A549 (cell line): ENCODE results near the gene CETP. TPM values are rescaled to one million over a fixed set of nuclear protein-coding genes. Genes with fewer than 3 reads are reported as not detected.

Experiments
- ATAC-seq, 2 experiments: fragments of 200-7000 bp in 1 of 2; fragments of >200 bp in 1 of 2; cut with Nextera tagmentation in 1 of 2; cut with Tn5 transposase in 1 of 2; 3 replicates each; pipeline versions ENCODE4 v1.8.0 to v1.9.1; 2018 to 2020; ENCODE audit warnings: mild to moderate bottlenecking in 1 of 2, moderate library complexity in 1 of 2
- CTCF ChIA-PET: fragments of 300-600 bp; sonication (Branson Sonifier 250); formaldehyde crosslinking; extraction: SDS; loops from one replicate; lab custom pipeline; 2021; ENCODE audit warnings: antibody characterized with exemption, inconsistent platforms; lab: Yijun Ruan, JAX
- POLR2A ChIA-PET: fragments of 350-600 bp; formaldehyde crosslinking; extraction: SDS; loops from one replicate; lab custom pipeline; 2021; ENCODE audit warnings: antibody characterized with exemption, inconsistent platforms; lab: Yijun Ruan, JAX
- DNase-seq, 2 experiments: peaks; one replicate each; pipeline versions ENCODE4 v3.0.0 to v3.0.0-alpha.2; 2011 to 2016; ENCODE audit warnings: low read depth in 1 of 2, low spot score in 1 of 2
- FAIRE-seq: peaks from 2 replicates; lab custom pipeline; 2011; peaks lifted over from hg19 to GRCh38; lab: Jason Lieb, UNC
- H3K27ac ChIP-seq, 2 experiments: fragments of >200 bp; sonication (Bioruptor Twin); formaldehyde crosslinking; 3 replicates each; pipeline ENCODE4 v1.5.1; 2016 to 2017
- H3K4me1 ChIP-seq: fragments of >200 bp; sonication (Bioruptor Twin); formaldehyde crosslinking; 3 replicates; pipeline ENCODE4 v1.6.1; 2016
- H3K4me2 ChIP-seq: fragments of >200 bp; sonication (Bioruptor Twin); formaldehyde crosslinking; 3 replicates; pipeline ENCODE4 v1.6.1; 2016
- H3K4me3 ChIP-seq: fragments of >200 bp; sonication (Bioruptor Twin); formaldehyde crosslinking; 3 replicates; pipeline ENCODE4 v1.5.1; 2016
- H3K9me3 ChIP-seq: fragments of >200 bp; sonication (Bioruptor Twin); formaldehyde crosslinking; 3 replicates; pipeline ENCODE4 v1.6.1; 2016
- ATOH8 ChIP-seq: fragments of 250-450 bp; sonication (Bioruptor Pico); IDR thresholded peaks from 2 replicates; pipeline ENCODE4 v1.5.0; 2020; ENCODE audit warnings: low read depth, mild to moderate bottlenecking, moderate library complexity
- CHD2 ChIP-seq: fragments of 150-350 bp; IDR thresholded peaks from 2 replicates; pipeline ENCODE4 v1.6.1; 2014; ENCODE audit warnings: low read length; ENCODE audit not compliant: partially characterized antibody
- CHD4 ChIP-seq: fragments of 200-600 bp; sonication (generic); IDR thresholded peaks from 2 replicates; pipeline ENCODE4 v1.6.1; 2016; ENCODE audit warnings: antibody characterized with exemption, mild to moderate bottlenecking, borderline replicate concordance
- HMGXB4 ChIP-seq: fragments of 250-450 bp; sonication (Bioruptor Pico); IDR thresholded peaks from 2 replicates; pipeline ENCODE4 v1.5.0; 2021; ENCODE audit warnings: mild to moderate bottlenecking, moderate library complexity, borderline replicate concordance
- HOXA7 ChIP-seq: fragments of 250-450 bp; sonication (Bioruptor Pico); IDR thresholded peaks from 2 replicates; pipeline ENCODE4 v1.5.0; 2020; ENCODE audit warnings: mild to moderate bottlenecking, moderate library complexity
- HOXB13 ChIP-seq: fragments of 250-450 bp; sonication (Bioruptor Pico); IDR thresholded peaks from 2 replicates; pipeline ENCODE4 v1.5.0; 2020; ENCODE audit warnings: low read depth, mild to moderate bottlenecking, moderate library complexity
- HOXB5 ChIP-seq: fragments of 250-450 bp; sonication (Bioruptor Pico); IDR thresholded peaks from 2 replicates; pipeline ENCODE4 v1.5.0; 2020; ENCODE audit warnings: mild to moderate bottlenecking, moderate library complexity
- JUNB ChIP-seq: fragments of >200 bp; sonication (Bioruptor Twin); formaldehyde crosslinking; IDR thresholded peaks from 2 replicates; pipeline ENCODE4 v1.6.1; 2016
- NR3C1 ChIP-seq: fragments of >200 bp; sonication (Bioruptor Twin); formaldehyde crosslinking; IDR thresholded peaks from 3 replicates; pipeline ENCODE4 v1.6.1; 2017
- POLR2A ChIP-seq: IDR thresholded peaks from 2 replicates; pipeline ENCODE4 v1.6.1; 2012; ENCODE audit warnings: mild to moderate bottlenecking, low read length
- POLR2AphosphoS2 ChIP-seq: conservative IDR thresholded peaks from 2 replicates; pipeline ENCODE4 v1.6.1; 2012; ENCODE audit warnings: low read length, improper control_type of control experiment, inconsistent platforms
- REST ChIP-seq: fragments of 200-600 bp; sonication (generic); IDR thresholded peaks from 2 replicates; pipeline ENCODE4 v1.6.1; 2016; ENCODE audit warnings: antibody characterized with exemption, mild to moderate bottlenecking, moderate library complexity
- RFX5 ChIP-seq: fragments of 450-650 bp; IDR thresholded peaks from 2 replicates; pipeline ENCODE4 v1.7.1; 2014; ENCODE audit warnings: antibody characterized with exemption, mild to moderate bottlenecking, moderate library complexity
- SMC3 ChIP-seq: fragments of >200 bp; sonication (Bioruptor Twin); formaldehyde crosslinking; IDR thresholded peaks from 3 replicates; pipeline ENCODE4 v1.6.1; 2018; ENCODE audit warnings: inconsistent platforms
- SREBF2 ChIP-seq: fragments of 450-650 bp; IDR thresholded peaks from 2 replicates; pipeline ENCODE4 v1.6.1; 2014; ENCODE audit warnings: mild to moderate bottlenecking, moderate library complexity
- TFCP2L1 ChIP-seq: fragments of 250-450 bp; sonication (Bioruptor Pico); IDR thresholded peaks from 2 replicates; pipeline ENCODE4 v1.5.0; 2021; ENCODE audit warnings: mild to moderate bottlenecking
- ZSCAN20 ChIP-seq: fragments of 250-450 bp; sonication (Bioruptor Pico); IDR thresholded peaks from 2 replicates; pipeline ENCODE4 v1.8.0; 2022; ENCODE audit warnings: mild to moderate bottlenecking, moderate library complexity
- WGBS: methylation state at CpG from one replicate; pipeline ENCODE4 v1.1.6; 2017; ENCODE audit errors: missing lambda C conversion rate; 5-methylcytosine and 5-hydroxymethylcytosine counted together
- polyA minus RNA-seq: library from RNA; depleted of rRNA, polyadenylated mRNA; stranded (reverse); fragments of >200 nt; gene quantifications from 2 replicates; pipeline ENCODE4 v1.2.3, GENCODE V29; 2011; rRNA and poly(A)+ RNA removed
- polyA plus RNA-seq, 4 experiments: library from polyadenylated mRNA; depleted of rRNA in 3 of 4; stranded (reverse); fragments of >200 nt; fragmentation: RNase III in 1 of 4; extraction: RNeasy Plus Mini Kit Qiagen cat#74134 plus additional on column Dnase treatment in 1 of 4; gene quantifications; 2 replicates in 3 of 4; 3 replicates in 1 of 4; pipeline ENCODE4 v1.2.3, GENCODE V29; 2011 to 2017
- TF ChIP-seq, protein P1 (sequence below): fragments of 450-650 bp; IDR thresholded peaks from 2 replicates; pipeline ENCODE4 v1.6.1; 2014; ENCODE audit warnings: antibody characterized with exemption
- TF ChIP-seq, protein P2 (sequence below): fragments of >200 bp; sonication (Bioruptor Twin); formaldehyde crosslinking; IDR thresholded peaks from 2 replicates; pipeline ENCODE4 v1.6.1; 2016

Gene CETP, protein sequence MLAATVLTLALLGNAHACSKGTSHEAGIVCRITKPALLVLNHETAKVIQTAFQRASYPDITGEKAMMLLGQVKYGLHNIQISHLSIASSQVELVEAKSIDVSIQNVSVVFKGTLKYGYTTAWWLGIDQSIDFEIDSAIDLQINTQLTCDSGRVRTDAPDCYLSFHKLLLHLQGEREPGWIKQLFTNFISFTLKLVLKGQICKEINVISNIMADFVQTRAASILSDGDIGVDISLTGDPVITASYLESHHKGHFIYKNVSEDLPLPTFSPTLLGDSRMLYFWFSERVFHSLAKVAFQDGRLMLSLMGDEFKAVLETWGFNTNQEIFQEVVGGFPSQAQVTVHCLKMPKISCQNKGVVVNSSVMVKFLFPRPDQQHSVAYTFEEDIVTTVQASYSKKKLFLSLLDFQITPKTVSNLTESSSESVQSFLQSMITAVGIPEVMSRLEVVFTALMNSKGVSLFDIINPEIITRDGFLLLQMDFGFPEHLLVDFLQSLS
- polyA plus RNA-seq (2011; rRNA removed), result not detected in 2 replicates
- not detected in 2 replicates for polyA plus RNA-seq (2012; cell fraction: cytosol; rRNA removed)
- polyA plus RNA-seq (2012; cell fraction: nucleus; rRNA removed), result not detected in 2 replicates
- not detected in 3 replicates for polyA plus RNA-seq (2017; fragmentation: RNase III; extraction: RNeasy Plus Mini Kit Qiagen cat#74134 plus additional on column Dnase treatment)
- polyA minus RNA-seq, result not detected in 2 replicates

DNA sequence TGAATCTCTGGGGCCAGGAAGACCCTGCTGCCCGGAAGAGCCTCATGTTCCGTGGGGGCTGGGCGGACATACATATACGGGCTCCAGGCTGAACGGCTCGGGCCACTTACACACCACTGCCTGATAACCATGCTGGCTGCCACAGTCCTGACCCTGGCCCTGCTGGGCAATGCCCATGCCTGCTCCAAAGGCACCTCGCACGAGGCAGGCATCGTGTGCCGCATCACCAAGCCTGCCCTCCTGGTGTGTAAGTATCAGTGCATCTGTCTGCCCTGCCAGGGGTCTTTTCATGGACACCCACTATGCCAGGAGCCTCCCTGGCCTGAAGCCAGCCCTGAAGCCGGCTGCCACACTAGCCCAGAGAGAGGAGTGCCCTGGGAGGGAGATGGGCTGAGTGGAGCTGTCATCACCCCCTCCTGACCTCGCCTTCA lies at the start of gene CETP:
Gene CETP (plus strand): TSS at position 100 of the 431 bp plus-strand sequence. CDS start 30 bp downstream, at position 130.
- ChIA-PET POLR2A (no interaction called here), CTCF (interaction anchor here (1.0 to 1.7 kb wide), 7 partner anchors 10 to 122 kb away, joined by 3 to 4 read pairs (median 4); no protein-coding TSS in a partner anchor)
- WGBS, result 77% methylated on average over 12 of the region's 12 CpGs
- no peaks in the 10 kb centered on the region for H3K9me3 ChIP-seq
- DNase-seq (no peak), ATAC-seq (no peak), FAIRE-seq (no peak)
- no peak within 1 kb of the TSS for H3K27ac ChIP-seq
- H3K4me3 ChIP-seq, result no peak within 1 kb of the TSS
- H3K4me1 ChIP-seq, result 0 out of 3 replicates have a peak, but pooled peaks cover 3% of the 10 kb centered on the region
- TF ChIP-seq REST (no peak), RFX5 (no peak), POLR2AphosphoS2 (no peak), SREBF2 (no peak), SMC3 (no peak), ZSCAN20 (no peak), POLR2A (no peak), TFCP2L1 (CRISPR knock-in tag) (no peak), HOXB13 (CRISPR knock-in tag) (no peak), HOXB5 (CRISPR knock-in tag) (no peak), CHD2 (no peak), HOXA7 (CRISPR knock-in tag) (no peak), JUNB (no peak), CHD4 (no peak), ATOH8 (CRISPR knock-in tag) (no peak), HMGXB4 (CRISPR knock-in tag) (no peak), NR3C1 (no peak)
- TF ChIP-seq, protein P1, sequence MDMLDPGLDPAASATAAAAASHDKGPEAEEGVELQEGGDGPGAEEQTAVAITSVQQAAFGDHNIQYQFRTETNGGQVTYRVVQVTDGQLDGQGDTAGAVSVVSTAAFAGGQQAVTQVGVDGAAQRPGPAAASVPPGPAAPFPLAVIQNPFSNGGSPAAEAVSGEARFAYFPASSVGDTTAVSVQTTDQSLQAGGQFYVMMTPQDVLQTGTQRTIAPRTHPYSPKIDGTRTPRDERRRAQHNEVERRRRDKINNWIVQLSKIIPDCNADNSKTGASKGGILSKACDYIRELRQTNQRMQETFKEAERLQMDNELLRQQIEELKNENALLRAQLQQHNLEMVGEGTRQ, result no peak
- TF ChIP-seq, protein P2, sequence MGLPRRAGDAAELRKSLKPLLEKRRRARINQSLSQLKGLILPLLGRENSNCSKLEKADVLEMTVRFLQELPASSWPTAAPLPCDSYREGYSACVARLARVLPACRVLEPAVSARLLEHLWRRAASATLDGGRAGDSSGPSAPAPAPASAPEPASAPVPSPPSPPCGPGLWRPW, result no peak
- H3K4me2 ChIP-seq, result no peak within 1 kb of the TSS
